ENCODE measurements around the gene EIPR1.

DNA sequence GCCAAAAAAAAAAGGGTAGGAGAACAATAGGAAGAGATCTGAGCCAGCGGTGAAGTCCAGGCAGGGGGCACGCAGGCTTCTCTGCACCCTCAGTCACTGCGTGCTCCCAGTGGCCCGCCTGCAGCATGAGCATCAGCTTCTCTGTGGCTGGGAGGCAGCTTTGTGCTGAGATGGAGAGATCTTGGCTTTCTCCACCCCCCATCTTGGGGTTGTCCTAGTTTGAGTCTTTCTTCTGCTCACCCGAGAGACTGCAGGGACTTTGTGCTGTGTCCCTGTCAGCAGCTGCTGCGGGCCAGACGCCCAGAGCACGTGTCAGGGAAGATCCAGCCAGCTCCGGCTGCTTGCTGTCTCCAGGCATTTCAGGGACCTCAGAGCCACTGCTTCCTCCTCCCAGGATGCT is 22.2 kb upstream of the EIPR1 start:
- TF ChIP-seq, protein P1, sequence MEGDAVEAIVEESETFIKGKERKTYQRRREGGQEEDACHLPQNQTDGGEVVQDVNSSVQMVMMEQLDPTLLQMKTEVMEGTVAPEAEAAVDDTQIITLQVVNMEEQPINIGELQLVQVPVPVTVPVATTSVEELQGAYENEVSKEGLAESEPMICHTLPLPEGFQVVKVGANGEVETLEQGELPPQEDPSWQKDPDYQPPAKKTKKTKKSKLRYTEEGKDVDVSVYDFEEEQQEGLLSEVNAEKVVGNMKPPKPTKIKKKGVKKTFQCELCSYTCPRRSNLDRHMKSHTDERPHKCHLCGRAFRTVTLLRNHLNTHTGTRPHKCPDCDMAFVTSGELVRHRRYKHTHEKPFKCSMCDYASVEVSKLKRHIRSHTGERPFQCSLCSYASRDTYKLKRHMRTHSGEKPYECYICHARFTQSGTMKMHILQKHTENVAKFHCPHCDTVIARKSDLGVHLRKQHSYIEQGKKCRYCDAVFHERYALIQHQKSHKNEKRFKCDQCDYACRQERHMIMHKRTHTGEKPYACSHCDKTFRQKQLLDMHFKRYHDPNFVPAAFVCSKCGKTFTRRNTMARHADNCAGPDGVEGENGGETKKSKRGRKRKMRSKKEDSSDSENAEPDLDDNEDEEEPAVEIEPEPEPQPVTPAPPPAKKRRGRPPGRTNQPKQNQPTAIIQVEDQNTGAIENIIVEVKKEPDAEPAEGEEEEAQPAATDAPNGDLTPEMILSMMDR (optimal IDR thresholded peaks at IDR 0.05 in 1 of 3, IDR thresholded peaks at IDR 0.05 in 1 of 3, conservative IDR thresholded peaks at IDR 0.05 in 1 of 3; ENCODE audit: extremely low read depth in 1 of 3, insufficient read depth in 2 of 3, low read length in 3 of 3) = no peak
- no peak for TF ChIP-seq EZH2 (IDR thresholded peaks at IDR 0.05; ENCODE audit: low read length)
